Amniotic stem cell (primary cell): ENCODE data around the gene PEX11B.

Experiments
- DNase-seq: peaks from one replicate; lab custom pipeline; 2025; lab: John Stamatoyannopoulos, UW

PEX11B gene

DNA sequence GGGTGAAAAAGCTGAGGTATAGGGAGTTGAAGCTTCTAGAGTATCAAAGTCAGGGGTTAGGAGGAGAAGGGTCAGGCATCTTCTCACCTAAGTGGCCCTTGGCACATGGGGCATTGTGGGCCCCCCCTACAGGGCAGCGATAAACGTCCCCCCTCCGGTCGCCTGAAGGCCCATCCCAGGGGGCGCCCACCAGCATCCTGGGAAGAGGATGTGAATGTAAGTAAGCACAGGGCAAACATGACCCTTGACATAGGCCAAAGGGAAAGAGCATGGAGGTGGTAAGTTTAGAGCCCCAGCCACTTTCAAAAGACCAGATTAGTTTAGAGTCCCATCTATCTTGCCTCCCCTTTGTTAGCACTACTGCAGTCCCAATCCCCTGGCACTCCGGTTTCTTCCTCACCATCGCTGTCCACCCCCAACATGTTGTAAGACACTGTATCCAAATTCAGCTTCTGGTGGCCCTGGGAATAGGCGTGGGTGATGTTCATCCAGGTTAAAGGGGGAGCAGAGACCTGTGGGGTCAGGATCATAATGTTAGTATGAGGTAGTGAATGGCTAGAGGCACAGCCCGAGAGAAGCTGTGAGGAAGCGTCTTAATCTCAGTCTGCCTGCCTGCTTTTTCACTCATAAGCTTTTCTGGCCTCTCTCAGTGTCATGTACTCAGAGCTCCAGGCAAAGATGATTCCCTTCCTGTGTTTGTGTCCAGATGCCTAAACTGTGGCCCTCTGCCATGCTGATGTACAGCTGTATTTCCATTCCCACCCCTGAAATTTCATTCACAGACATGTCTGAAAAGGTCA is 11.4 kb downstream of the PEX11B start:
- DNase-seq = no peak

DNA sequence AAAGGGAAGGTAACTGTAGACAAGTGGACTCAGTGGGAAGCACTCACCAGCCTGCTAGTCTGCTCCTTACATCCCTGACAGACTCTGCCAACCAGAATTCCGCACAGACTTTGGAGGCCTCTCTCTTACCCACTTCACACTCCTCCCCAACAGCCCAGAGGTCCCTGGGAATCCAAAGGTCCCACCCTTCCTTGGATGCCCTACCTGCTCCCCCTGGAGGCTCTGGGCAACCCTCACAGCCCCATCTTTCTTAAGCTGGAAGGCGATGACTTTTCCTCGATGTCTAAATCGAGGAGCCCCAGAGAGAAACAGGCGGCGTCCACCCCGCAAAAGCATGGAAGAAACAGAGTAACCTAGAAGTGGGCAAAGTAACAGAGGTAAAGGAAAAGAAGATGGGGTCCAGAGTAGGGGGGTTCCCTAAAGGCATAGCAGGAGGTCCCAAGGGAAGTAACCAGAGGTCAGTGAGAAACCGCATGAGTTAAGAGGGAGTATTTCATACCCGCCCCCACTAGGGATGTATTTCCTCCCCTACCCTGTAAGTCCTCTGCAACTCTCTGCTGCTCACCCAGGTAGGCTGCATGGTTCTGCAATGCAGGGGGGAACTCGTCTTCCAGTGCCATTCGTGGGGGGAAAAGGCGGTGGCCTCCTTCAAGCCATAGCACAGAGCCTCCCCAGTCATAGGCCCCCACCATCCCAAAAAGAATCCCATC is 17.1 kb downstream of the PEX11B start:
- DNase-seq = no peak

DNA sequence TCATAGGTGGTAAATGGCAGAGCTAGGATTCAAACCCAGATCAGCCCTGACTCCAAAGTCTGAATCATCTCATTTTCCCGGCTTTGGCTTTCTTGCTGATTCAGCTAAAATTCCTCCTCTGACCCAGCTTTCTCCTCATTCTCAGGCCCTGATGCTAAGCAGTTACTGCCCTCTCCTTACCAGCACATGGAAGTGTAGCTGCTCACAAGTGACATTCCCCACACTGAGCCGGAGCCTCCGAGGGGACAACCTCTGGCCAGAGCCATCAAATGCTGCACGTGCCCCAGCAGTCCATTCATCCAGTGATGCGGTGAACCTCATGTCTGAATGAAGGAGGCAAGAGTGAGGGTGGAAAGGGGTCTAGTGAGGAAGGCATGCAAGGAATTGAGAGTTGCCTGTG is 19.8 kb downstream of the PEX11B start:
- no peak for DNase-seq

DNA sequence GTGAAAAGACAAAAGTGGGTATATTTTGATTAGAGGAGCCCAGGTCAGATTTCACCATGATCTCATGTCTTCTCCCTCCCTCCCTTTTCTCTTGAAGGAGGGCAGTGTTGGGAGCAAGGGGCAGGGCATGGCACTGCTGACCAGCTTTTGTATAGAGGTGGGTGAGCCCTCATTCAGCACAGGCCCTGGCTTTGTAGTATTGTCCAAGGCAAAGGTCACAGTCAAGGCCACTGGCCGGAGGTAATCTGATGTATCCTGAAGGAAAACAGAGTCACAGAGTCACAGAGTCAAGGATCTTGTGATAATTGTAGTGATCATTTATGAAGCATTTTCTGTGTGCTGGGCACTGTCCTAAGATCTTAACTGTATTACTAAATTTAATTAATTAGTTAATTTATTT is 20.5 kb downstream of the PEX11B start:
- no peak for DNase-seq

DNA sequence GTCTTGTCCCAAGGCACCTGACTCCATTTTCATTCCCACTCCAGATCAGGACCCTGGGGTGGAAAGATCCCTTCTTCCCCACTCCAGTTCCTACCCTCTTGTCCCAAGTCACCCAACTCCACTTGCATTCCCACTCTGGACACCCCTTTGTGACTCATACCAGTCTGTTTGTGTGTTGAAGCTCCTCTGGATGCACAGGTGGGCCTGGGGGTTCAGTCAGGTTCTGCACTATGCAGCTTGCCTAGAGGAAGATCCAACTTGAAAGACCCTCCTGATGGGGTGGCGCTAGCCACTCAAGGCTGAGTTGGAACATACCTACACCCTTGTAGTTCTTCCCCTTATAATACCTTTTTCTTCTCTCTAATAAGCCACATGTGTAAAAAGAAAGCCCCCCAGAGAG is 23.0 kb downstream of the PEX11B start:
- no peak for DNase-seq

DNA sequence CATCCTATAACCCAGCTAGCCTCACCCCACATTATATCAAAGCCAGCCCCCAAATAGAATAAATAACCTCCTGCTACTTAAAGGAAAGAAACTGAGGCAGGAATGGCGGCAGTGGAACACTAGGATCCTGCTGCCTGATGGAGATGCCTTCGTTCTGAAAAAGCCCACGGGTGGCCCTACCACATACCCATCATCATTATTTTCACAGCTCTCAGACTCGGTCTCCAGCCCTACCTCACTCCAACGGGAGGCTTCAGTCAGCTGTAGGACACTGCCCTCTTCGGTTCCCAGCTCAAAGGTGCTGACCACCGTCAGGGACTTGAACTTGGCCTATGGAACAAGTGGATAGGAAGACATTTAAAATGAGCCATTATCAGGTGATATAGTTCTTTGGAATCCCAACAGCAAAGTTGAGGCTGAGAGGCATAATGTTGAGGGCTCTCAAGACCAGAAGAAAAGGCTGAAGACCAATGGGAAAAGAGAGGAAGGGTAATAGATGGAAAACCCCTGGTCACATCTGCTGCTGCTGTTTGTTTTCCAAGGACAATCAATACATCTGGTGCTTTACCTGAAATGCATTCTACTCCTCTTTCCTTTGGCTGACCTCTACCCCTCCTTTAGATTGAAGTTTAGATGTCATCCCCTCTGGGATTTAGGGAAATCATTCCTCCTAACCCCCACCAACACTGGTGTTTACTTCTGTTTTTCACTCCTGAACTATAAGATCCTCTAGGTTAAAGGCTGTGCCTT is 25.0 kb downstream of the PEX11B start:
- no peak for DNase-seq

DNA sequence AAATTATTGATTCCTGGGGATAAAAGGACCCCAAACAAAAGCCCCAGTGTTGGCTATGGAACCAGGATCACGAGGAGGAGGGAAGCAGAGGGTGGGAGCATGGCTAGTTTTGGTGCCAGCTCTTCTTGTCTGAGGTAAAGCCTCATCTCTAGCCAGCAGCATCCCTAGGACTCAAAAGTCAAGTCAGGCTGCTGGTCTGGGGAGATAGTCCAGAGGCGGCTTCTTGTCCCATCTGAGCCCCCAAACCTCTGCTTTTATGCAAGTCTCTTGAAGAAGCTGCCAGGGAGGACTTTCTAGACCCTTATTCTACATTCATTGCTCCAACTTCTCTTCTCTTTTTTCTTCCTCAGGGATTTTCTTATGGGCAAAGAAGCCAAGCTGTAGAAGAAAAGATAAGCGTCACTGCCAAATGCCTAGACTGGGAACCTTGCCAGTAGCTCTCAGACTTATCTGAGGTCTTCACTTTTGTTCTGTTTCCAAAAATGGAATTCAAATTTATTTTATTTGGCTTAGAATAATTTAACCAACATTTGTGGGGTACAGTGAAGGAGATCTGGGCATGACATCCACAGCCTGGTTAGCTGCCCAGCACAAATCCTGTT is 25.9 kb downstream of the PEX11B start:
- DNase-seq = no peak

DNA sequence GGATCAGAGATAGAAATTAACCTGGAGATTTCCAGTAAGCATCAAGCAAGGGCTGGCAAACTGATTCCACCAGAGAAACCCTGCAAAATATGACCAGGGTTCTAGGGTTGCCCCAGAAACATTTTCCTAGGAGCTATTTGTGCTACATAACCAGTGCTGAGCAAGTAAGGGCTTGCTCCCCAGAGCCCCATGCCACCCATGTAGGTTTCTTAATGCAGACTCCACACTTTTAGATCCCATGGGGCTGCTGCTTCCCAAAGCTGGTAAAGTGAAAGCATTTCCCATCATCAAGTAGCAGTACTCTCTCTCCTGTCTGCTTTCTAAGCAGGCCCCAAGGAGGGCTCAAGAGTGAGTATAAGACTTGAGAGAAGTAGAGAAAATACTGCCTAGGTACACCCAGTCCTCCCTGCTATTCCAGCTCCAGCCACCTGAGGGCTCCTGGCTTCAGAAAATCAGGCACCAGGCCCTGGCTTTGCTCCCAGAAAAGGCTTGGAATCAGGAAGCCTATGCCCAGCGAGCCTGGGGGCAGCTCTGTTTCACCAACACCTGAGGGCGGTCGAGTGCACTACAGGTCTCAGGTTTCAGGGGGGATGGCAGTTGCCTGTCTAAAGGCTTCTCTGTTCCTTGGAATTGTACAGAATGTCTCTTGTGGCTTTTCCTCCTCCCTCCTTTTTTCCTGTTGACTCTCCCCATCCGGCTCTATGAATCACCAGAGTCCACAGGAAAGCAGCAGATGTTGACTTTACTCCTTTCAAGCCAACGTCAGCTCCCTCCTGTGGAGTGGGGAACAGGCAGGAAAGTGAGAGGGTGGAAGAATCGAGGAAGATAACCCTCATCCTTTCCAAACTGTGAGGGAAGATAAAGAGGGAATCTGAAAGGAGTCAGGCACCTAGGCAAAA is 26.7 kb downstream of the PEX11B start:
- peak; percentile 93 for DNase-seq

DNA sequence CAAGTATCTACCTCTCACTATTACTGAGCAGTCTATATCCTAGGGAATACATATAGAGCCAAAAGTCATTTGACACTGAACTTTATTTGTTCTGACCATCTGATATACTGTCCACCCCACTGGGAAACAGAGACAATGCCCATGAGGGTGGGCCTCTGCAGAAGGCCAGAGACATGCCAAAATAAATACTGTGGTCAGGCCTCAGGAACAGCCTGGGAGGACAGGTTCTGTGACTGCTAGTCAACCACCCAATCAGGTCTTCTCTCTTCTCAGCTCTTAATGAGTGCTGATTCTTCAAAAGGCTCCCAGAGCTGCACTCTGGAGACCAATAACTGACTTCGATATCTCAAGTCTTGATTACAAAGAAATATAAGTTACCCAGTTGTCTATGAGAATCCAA is 27.4 kb downstream of the PEX11B start:
- no peak for DNase-seq

DNA sequence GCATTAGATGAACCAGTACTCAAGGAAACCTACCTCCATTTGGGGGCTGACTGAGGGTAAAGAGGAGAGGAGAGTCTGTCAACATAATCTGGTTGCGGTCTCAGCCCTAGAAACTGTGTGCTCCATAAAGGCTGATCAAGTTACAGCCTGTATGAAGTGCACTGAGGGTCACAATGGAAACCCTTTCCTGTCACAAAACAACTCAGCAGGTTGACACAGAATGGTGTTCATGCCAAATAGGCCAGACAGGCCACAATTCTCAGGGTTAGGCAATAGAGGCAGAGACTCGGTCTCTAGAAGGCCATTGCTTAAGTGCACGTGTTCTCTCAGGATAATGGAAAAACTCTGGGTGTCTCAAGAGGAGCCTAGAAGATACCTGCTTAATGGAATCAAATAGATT is 28.8 kb downstream of the PEX11B start:
- DNase-seq = no peak

DNA sequence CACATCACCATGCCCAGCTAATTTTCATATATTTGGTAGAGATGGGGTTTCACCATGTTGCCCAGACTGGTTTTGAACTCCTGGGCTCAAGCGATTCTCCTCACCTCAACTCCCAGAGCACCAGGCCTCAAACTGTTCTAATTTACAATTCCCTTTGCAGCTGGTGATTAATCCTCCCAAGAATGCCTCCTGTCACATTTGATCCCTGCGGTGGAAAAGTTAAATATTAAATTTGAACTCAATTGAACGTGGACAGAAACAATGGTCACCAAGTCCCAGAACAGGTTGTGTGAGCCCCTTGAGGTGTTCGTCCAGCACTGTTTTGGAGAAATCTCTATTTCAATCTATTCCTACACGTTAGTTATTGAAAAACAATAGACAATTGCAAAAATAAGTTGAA is 30.9 kb downstream of the PEX11B start:
- no peak for DNase-seq

DNA sequence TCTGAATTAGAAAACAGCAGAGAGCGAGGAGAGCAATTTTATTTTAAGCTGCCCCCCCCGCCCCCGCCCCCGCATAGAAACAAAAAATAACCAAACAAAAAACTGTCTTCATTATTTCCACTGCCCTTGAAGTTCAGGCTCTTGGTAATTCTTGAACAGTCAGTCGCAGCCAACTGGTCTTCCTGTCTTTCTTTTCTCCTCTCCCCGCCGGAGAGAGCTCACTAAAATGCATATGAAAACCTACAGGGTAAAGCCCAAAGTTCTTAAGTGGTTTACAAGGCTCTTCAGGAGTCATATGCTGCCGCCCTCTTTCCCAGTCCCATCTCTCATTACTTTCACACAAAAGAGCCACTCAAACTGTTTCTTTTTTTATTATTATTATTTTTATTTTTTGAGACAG is 31.7 kb downstream of the PEX11B start:
- no peak for DNase-seq

DNA sequence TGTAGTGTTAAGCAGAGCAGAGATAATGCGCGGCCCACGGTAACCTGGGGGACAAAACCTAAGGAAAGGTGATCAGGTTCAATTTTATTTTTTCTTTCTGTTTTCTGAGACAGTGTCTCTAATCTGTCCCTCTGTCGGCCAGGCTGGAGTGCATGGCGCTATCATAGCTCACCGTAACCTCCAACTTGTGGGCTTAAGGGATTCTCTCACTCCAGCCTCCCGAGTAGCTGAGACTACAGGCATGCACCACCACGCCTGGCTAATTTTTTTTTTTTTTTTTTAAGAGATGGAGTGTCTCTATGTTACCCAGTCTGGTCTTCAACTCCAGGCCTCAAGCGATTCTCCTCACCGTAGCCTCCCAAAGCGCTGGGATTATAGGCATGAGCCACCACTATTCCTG is 32.1 kb downstream of the PEX11B start:
- no peak for DNase-seq

DNA sequence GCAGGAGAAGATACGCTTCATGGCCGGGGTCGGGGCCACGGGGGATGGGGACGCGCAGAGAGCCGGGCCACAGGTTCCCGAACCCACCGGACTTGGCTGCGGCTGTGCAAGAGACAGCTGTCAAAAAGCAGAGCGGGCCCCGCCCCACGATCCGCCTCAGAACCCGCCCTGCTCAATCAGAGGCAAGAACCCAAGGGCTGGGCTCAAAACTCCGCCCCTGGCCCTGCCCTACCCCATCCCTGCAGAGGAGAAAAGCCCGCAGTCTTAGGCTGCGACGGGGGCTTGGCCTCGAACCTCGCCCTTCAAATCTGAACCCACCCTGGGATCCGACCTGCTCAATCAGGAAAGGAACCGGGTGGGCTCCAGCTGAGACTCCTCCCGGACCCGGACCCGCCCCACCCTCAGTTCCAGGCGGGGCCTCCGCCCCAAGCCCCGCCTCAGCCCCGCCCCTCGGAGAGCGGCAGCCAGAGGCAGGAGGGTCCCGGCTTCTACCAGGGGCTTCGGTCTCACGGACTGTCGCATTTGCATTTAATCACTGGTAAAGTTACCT is 32.7 kb downstream of the PEX11B start, which contains the start of gene ANKRD35:
ANKRD35 (minus strand) TSS at position 129 of the 550 bp plus-strand sequence; CDS start at position 21, 108 bp downstream.
- peak; percentile 32 for DNase-seq

DNA sequence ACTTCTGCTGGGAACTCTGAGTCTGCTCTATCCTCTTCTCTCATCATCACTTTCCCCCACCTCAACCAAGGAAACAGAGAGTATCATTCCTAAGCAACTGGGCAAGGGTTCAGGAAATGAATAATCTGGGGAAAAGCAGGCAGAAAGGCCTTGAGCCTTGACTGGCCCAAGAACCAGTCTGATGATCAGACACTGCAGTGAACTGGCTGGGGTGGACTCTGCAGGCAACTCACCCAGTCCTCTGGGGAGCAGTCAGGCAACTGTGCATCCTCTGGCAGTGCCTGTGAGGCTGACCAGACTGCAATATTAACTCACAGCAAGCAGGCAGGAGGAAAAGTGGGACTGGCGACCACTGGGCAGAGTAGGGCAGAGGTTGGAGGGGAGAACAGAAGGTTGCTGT is 33.8 kb downstream of the PEX11B start:
- DNase-seq = no peak

DNA sequence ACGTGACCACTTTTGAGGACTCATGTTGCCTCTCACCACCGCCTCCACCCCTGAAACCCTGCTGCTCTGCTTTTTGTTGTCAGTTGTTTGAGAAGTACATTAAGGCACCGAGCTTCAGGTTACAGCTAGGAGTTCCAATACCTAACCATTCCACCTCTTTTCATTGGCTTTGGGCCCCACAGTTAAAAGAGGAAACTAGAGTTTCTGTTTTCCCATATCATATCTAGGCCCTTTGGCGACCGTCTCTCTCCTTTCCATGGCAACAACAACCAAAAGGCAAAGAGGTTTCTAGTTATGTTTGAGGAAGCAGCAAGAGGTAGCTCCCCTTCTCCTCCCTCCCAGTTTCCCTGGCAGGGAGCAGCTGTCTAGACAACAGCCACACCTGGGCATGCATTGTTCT is 38.7 kb downstream of the PEX11B start:
- DNase-seq = no peak

DNA sequence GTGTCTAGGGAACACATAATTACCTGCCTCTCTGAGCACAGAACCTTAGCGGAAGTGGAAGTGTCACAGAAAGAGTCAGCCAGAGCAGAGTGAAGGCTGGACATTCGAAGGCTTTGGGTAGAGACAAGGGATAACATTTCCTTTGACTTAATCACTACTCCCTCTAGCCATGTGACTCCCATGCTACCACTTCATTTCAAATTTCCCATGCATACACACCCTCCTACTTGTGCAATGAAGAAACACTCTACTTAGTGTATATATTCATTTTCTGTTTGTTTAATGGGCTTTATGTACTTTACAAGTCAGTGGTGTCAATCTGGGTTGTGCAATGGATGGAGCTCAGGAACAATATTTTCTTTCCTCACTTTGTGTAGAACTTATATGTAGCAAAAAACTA is 39.8 kb downstream of the PEX11B start:
- DNase-seq = no peak

DNA sequence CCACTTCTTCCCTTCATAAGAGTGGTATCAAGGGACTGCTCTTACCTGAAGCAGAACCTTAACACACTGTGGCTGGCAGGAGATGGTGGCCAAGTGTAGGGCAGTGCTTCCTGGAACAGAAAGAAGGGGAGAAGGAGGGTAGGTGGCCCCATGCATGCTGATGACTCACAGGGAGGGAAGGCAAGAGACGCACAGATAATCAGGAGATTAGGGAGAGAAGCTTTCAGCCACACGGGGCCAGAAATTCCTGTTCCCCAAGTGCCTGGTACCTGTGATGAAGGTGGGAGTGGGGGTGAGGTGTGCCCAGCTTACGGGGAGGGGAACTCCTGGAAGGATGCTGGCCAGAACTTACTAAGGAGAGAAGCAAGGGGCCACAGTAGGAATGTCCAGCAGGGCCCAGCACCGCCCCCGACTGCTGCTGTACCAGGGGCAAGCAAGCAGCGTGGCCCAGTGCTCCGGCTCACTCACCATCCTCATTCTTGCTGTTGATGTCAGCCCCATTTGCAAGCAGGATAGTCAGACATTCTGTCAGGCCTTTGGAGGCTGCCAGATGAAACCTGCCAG is 40.5 kb downstream of the PEX11B start:
- no peak for DNase-seq

DNA sequence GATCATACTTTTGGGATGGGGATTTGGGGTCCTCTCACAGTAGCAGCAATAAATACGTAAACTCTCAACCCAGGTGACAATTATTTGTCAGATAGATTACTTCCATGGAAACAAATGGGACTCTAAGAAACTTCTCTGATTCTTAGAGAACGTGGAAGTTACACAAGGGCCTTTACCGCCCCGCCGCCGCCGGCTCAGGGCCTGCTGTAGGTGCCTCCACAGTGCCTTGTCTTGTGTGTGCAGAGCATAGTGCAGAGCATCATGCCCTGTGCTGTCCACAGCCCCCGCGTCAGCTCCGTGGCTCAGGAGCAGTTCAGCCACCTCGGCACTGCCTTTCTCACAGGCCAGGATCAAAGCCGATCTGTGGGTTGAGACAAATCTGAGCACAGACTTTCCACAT is 43.9 kb downstream of the PEX11B start:
- no peak for DNase-seq

DNA sequence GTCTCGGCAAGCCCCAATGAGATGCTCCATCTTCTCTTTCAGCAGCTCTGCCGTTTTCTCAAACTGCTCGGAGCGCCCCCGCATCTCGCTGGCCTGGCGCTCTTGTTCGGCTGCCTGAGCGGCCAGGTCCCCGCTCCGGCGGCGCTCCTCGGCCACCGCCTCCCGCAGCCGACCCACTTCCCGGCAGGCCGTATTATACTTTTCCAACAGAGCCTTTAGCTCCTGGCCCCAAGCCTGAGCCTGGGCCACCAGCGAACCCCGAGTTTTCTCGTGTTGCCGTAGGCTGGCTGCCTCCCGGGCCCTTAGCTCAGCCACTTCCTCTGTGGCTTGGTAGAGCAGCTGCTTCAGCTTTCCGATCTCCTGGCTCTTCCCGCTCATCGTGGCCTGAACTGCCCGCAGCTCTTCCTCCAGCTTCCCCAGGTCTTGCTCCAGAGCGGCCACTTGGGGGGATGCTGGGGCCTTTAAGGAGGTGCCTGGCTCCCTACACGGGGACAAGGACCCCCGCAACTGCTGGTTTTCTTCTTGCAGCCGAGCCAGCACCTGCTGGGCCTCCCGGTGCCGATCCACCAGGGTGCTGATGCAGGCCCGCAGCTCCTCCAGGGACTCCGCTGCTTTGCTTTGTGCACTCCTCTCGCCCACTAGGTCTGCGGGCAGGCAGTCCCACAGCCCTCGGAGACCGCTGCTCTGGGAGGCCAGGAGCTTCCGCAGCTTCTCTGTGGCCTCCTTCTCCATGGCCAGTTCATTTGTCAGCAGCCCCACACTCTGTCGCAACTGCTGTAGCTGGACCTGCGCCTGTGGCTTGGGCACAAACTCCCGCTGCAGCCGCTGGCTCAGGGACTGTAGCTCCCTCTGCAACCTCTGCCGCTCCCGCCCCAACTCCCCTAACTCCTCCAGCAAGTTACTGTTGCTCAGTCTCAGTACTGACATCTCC is 46.3 kb downstream of the PEX11B start:
- no peak for DNase-seq
